H1 (cell line): ENCODE data around the gene GSTCD. TPM values are rescaled to one million over a fixed set of nuclear protein-coding genes. Genes with fewer than 3 reads are reported as not detected.

Experiments
- JUND ChIP-seq: IDR thresholded peaks from 2 replicates; pipeline ENCODE4 v1.6.1; 2011; ENCODE audit warnings: mild to moderate bottlenecking, improper control_type of control experiment, low read length
- NANOG ChIP-seq: IDR thresholded peaks from 2 replicates; pipeline ENCODE4 v1.6.1; 2011; ENCODE audit warnings: low read length, low read depth, mild to moderate bottlenecking, inconsistent platforms; ENCODE audit not compliant: insufficient read depth, poor library complexity, severe bottlenecking
- TBP ChIP-seq: IDR thresholded peaks from 2 replicates; pipeline ENCODE4 v1.6.1; 2011; ENCODE audit warnings: low read depth, low read length, improper control_type of control experiment
- polyA plus RNA-seq, 7 experiments: library from polyadenylated mRNA; depleted of rRNA in 3 of 7; stranded (reverse) in 5 of 7; unstranded in 2 of 7; fragments of >200 nt in 5 of 7; fragments of 200-250 nt in 2 of 7; gene quantifications; 1 replicate in 5 of 7; 2 replicates in 1 of 7; 4 replicates in 1 of 7; pipeline versions ENCODE4 v1.2.1 to v1.2.3, GENCODE V29; 2011 to 2013; ENCODE audit warnings: missing spikeins in 2 of 7, mixed read lengths in 2 of 7
- total RNA-seq: library from RNA; stranded (reverse); fragmentation: NEBNext Ultra II Directional; extraction: Animal tissue kit (Norgen Biotek cat#: 25700); gene quantifications from 2 replicates; pipeline ENCODE4 v1.2.1, GENCODE V29; 2021

Gene GSTCD
- total and polyA plus RNA-seq, 2 of the 8 experiments (the other 6 are each of a cell fraction or from before 2014, with no cell fraction given): 8.5 to 24.6 TPM

- TF ChIP-seq TBP (no peak), JUND (no peak), NANOG (no peak)
- TF ChIP-seq, all 59 proteins: peak for 0
Measured at GRCh38 chr4:105837037-105837436, 128.5 kb downstream of the GSTCD start (continued).
